ENCODE measurements around the gene LMO1.

LMO1 gene

DNA sequence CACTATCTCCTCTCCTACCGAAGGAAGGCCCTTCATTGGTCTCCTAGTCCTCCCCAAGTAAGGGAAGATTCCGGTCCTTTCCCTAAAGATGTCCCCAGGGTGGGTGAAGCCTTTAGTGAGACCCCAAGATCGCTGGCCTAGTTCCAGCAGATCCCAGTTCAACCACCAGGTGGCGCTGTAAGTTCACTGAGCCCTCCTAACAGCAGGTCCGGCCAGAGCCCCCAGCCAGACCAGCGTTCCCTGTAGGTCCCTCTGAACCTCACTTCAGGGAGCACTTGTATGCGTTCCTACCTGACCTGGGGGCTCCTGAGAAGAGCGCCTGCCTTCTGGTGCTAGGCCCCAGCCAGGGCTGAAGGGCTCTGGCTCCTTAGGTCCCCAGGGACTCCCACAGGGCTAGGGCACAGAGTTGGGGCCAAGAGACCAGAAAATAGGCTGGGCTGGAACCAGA is 38.1 kb downstream of the LMO1 start:
- peak; percentile 38 for DNase-seq

DNA sequence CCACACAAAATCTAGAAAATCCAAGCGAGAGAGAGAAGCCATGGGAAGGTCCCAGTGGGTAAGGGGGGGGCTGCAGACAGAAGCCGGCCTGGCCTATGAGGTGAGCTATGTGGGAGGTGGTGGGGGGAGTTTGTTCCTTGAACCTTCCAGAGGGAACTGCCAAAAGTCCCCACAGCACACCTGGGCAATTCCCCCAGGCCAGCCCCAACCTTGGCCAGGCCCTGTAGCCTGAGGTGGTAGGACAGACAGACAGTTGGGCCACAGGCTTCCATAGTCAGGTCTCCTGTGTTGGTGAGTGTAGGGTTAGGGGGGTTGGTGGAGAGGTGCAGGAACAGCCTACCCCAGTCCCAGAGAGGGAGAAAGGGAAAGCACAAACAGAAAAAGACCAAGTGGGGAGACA is 39.0 kb downstream of the LMO1 start:
- no peak for DNase-seq

DNA sequence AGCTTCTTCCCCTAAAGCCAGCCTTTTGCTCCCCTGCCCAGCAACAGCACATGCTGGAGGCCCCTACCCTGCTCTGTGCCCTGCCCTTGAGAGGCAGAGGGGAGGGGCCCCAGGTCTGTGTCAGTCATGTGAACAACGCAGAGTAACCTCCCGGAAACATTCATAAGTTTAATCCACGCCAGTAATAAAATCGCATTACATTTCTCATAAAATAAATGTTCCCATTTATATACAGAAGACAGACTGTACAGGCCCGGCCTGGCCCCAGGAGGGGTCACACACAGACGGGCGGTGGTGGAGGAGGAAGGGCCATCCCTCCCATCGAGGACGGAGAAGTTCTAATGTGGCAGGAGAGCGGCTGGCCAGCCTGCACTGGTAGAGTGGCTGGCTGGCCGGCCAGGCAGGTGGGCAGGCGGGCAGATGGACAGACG is 39.5 kb downstream of the LMO1 start:
- DNase-seq, result no peak

GRCh38 chr11:8223513-8223900 is 40.2 kb downstream of the LMO1 start:
- DNase-seq, result no peak

GRCh38 chr11:8222820-8223512 is 40.7 kb downstream of the LMO1 start:
- no peak for DNase-seq

GRCh38 chr11:8221917-8222495 is 41.7 kb downstream of the LMO1 start:
- no peak for DNase-seq

DNA sequence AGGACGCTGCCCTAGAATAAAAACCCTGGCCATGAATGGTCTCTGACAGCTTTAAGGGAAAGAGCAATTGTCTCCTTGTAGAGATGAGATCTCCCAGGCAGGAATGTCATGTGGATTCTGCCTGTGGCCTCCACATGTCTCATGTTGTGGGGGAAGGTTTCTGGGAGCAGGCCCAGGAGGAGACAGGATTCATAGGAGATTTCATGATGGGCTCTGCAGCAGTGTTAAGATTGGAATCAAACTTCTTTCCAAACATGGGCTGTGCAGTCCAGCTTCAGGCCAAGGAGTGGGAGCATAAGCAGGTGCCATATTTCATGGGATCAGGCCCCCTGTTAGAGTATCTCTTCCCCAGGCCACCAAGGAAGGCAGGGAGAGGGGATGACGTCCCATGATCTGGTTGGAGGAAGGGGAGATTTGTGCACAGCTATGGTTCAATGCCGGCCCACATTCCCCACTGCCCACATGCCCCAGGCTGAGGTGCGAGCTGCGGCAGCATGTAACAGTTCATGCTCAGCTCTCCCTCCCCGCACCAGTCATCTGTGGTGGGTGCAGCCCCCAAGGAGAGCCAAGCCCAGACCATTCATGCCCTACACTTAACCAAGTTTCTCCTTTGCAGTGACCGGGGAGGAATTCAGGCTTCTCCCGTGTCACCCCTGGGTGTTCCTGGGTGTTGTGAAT is 42.5 kb downstream of the LMO1 start:
- DNase-seq, result no peak

GRCh38 chr11:8220261-8221045 is 43.2 kb downstream of the LMO1 start:
- DNase-seq, result no peak

- no peak for DNase-seq
Measured at GRCh38 chr11:8219257-8220021, 44.2 kb downstream of the LMO1 start.

DNA sequence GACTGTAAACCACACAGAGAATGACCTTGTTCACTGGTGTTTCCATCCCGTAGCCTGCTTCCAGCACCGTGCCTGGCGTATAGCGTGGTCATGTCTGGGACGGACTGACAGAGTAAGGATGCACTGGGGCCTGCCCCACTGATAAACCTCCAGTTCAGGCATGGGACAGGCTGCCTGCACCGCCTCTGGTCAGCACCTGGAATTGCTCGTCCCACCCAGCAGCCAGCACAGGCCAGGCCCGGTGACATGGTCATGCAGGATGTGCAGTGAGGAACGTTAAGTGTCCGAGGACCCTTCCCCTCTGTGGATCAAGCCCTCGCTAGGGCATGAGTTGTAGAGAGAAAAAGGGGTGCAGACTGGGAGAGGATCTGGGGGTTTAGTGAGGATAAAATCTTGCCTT is 44.8 kb downstream of the LMO1 start:
- DNase-seq, result no peak

GRCh38 chr11:8218409-8218808 is 45.3 kb downstream of the LMO1 start:
- no peak for DNase-seq

DNA sequence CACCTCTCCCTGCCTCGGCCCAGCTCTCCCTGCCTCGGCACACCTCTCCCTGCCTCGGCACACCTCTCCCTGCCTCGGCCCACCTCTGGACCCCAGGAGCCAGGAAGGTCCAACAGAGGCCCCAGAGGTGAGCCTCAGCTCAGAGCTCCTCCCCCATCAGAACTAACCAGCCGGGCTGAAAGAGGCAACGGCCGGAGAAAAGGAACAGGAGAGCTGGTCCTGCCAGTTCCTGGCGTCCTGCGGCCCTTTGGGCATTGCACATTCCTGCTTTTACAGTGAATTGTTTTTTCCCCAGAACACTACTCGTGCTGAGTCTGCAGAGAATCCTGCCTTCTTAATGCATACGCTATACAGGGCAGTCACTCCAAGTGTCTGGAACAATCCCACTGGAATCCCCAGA is 45.8 kb downstream of the LMO1 start:
- DNase-seq, result no peak

DNA sequence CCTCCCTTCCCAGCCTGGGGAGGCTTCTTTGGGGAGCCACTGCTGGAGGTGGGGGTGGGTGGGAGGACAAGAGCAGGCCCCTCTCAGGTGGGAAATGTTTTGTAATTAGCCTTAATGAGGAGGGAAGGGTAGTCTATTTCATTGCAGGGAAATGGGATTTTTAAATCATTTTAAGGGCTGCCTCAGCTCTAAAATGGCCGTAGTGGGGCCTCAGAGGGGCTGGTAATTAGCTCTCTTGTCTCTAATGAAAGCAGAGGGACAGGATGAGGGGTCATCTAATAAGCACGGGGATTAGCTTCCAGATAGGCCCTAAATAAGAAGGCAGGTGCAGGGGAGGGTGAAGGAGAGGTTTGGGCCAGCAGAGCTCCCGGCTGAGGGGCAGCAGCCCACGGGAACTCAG is 46.5 kb downstream of the LMO1 start:
- no peak for DNase-seq

DNA sequence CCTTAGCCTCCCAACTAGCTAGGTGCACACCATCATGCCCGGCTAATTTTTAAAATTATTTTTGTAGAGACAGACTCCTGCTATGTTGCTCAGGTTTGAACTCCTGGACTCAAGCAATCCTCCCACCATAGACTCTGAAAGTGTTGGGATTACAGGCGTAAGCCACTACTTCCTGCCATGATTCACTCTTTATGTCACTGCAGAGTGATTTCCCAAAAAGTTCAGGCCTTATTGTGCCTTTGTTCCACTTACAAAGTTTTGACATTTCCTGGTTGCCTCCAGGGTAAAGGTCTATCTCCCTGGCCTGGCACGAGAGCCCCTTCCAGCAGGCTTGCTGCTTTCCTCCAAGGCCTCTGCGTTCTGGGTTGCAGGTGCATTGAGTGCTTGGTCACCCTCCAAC is 50.3 kb downstream of the LMO1 start:
- no peak for DNase-seq

GRCh38 chr11:8209208-8209807 is 54.4 kb downstream of the LMO1 start:
- peak; percentile 35 for DNase-seq

DNA sequence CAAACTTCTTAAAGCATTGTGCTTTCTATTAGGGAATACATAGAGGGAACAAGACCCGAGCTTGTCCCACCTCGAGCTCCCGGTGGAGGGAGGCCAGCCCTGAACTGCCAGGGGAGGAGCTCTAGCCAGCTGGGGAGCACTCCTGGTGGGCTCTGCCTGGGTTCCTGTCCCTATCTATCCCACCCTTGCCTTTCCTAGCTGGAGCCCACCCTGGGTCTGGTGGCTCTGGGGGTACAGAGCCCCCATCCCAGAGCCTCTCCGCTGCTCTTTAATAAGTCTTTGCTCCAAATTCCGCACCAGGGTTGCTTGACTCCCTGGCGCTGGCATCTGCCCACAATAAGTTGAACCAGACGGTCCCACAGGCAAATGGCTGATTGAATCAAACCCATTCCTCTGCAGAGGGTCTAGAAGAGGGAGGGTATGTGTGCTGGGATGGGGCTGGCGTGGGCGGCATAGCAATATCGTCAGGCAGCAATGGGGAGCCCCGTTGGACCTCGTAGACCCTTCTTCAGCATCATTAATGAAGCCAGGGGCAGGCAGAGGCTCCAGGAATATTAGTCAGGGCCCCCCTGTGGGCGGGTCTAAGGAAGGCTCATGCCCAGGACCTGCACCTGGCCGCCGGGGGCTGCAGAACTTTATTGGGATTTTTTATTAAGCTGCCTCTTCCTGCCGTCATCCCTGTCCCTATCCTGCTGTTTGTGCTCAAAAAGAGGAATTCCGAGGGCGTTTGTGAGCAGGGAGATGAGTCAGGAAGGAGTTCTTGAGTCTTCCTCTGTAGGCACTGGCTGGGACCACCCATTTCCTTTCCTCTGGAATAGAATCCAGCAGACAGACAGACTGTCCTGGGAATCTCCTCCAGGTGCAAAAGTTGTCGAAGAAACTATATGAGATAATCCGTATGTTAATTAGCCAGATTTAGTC is 56.3 kb downstream of the LMO1 start:
- DNase-seq, result no peak

GRCh38 chr11:8206251-8207079 is 57.2 kb downstream of the LMO1 start:
- DNase-seq, result peak; percentile 23

DNA sequence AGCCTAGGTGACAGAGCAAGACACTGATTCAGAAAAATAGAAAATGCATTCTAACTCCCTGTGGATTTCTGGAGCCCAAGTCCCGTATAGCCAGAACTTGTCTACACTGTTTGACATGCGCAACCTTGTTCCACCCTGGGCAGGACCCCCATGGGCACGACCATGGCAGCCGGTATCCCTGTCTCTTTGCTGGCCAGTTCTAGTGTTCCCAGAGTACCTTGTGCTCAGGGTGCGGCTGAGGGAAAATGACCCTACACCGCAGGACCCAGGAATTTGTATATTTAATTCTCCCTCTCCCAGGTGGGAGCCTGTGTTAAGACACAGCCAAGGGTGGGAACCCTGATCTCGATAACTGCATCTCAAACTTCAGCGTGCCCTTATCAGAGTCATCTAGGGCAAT is 58.1 kb downstream of the LMO1 start:
- no peak for DNase-seq

DNA sequence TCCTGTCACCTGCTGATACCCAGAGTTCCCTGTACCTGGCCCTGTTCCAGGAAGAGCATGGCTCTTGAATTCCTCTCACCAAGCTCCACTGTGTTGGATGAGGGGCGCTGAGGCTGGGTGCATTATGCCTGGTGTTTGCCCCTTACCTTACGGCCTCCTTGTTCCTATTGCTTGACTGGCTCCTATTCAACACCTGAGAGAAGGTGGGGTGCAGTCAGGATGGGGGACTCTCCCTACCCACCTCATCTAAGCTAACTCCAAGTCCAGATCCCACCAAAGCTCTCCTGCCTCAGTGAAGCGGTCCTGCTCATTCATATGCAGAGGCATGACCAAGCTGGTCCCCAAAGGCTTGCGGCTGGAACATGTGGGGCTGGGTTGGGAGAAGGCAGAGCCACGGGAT is 59.1 kb downstream of the LMO1 start:
- no peak for DNase-seq

GRCh38 chr11:8204025-8204424 is 59.7 kb downstream of the LMO1 start:
- no peak for DNase-seq

GRCh38 chr11:8203414-8203715 is 60.3 kb downstream of the LMO1 start:
- no peak for DNase-seq
